Measurements from ENCODE around the gene CLDN14.

CLDN14 gene, protein sequence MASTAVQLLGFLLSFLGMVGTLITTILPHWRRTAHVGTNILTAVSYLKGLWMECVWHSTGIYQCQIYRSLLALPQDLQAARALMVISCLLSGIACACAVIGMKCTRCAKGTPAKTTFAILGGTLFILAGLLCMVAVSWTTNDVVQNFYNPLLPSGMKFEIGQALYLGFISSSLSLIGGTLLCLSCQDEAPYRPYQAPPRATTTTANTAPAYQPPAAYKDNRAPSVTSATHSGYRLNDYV

DNA sequence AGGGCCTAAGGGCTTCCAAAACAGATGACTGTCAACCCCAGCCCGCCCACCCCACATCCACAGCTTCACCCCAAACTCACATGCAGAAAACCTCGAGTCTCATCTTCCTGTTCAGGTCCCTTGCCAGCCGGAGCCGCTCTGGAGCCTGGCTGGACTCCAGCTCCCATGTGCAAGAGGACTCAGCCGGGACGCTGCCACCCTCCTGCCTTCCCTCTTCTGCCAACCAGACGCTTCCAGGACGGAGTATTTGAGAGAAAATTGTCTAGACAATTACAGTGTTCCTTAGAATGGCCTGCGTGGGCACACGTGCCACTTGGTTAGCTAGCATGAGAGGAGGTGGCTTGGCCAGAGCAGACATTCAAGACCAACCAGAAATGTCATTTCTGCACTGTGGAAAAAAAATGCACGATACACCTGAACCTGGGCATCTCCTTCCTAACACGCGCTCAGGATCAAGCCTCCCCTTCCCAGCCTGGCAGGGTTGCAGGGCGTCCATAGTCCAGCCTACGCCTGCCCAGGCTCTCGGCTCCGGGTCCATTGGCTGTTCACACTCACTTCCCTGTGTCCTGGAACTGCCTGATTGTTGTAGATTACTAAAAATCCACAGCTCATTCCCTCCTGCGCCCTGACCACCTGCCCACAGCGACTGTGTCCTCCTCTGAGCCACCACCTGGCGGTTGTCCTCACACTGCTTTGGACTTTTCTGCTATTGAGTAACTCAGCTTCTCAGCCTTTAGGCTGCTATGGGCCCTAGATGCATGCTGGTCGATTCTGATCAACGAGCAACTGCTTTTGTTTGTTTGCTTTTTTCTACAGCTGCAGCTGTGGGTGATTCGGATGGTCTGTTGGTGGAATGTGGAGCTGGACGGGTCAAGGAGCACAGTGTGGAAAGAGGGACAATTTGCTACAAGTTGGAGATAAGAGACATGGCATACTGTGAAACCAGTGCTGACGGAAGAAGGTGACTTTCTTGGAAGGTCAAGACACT lies at the start of gene CLDN14:
CLDN14 (minus strand) TSS at position 708 of the 988 bp plus-strand sequence. CDS start 18,427 bp downstream, outside the sequence.
- no peak for DNase-seq

DNA sequence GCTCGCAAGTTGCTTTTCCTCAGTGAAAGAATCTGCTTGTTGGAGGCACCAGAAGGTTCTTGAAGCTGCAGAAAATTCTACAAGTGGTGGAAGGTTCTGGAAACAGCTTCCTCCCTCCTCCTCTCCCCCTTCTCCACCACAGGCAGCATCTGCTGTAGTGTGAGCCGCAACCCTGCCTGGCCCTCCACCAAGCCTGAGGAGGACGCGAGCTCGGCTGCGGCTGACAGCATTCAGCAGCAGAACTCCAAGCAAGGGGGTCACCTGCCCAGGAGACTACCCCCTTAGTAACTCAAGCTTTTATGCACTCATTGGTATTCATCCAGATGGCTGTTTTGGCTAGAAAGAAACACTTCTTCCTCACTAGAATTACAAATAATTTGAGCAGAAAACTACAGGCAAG lies 48.8 kb upstream of the CLDN14 start:
- no peak for DNase-seq

DNA sequence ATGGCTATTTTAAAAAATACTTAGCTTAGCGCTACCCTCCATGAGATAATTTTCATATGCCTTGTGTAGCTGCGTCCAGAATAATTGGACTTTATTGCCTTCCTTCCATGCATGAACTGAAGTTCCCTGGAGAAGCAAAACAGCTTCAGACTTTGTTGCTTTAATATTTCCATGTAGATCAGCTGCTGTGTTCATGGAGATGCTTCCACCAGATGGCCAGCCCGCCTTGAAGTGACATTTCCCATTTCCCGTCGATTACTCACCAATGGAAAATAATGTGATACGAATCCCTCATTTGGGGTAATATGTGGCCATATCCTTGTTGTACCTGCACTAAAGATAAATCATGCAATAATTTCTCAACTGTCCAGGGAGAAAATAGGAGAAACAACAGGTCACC lies 47.4 kb upstream of the CLDN14 start:
- no peak for DNase-seq

DNA sequence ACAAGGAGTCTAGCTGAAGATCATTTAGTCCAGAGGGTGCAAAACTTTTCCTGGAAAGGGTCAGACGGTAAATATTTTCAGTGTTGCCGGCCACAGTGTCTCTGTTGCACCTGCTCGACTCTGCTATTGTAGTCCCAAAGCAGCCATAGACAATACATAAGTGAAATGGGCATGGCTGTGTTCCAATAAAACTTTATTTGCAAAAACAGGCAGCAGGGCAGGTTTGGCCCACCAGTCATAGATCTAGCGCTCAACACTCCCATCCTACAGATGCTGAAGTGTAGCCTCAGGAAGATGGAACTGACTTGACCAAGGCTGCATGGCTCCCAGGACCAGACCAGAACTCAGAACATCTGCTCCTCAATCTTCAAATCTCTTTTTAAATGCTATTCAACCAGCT lies 46.2 kb upstream of the CLDN14 start:
- no peak for DNase-seq

DNA sequence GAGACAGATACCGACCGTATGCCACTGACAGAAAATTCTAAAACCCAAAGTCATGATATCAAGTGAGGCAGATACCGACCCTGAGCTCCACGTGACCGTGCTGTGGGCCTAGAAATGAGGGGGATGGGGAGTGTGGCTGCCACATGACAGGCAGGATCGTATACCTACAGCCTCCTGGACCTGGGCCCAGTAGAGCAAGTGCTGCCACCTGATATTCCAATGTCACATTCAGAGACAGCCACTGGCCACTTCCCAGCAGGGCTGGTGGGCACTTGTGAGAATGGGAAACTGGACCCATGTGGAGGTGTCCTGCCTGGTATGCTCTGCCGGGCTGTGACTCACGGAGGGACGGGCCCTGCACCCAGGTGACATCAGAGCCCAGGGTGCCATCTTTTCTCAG lies 44.6 kb upstream of the CLDN14 start:
- no peak for DNase-seq

DNA sequence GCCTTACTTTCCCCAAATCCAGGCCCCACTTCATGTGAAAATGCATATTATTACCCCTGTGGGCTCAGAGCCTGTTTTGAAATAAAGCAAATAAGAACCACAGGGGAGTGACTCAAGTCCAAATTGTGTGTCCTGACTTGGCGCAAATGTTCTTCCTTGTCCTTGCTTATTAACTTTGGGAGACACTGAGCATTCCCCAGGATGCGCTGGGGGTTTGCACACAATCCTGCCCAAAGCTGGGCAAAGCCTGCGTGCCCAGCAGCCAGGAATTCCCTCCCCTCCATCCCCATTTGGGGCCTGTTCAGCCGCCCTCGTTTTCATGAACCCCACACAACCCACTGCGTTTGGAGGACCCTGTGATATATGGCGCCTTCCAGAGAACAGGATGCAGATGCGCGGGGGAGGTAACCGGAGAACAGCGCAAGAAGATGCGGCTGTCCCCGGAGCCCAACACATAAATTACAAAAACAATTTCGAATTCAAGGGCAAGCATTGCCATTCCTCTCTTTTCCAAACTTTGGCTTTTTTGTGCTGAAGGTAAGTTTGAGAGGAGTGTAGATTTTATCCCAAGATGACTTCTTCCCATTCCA lies 42.4 kb upstream of the CLDN14 start:
- no peak for DNase-seq

DNA sequence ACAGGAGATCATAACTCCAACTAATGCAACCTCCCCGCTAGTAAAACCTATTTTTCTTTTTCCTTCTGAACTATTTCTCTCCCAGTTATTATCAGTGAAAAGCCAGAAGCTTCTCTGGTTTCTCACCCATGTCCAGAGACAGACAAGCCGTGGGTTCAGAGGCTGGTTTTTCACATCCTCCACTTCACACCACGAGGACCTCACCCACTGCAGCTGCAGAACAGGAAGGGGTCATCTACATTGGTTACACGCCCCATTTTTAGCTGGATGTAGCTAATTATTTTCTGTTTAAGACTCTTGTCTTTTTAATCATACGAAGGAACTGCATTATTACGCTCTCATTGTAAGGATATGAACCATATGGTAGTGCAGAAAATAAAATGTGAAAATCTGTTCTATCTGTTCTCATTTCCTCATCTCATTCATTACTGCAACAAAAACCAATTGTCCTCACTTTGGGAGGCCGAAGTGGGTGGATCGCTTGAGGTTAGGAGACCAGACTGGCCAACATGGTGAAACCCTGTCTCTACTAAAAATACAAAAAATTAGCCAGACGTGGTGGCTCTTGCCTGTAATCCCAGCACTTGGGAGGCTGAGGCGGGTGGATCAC lies 39.1 kb upstream of the CLDN14 start:
- DNase-seq: no peak

DNA sequence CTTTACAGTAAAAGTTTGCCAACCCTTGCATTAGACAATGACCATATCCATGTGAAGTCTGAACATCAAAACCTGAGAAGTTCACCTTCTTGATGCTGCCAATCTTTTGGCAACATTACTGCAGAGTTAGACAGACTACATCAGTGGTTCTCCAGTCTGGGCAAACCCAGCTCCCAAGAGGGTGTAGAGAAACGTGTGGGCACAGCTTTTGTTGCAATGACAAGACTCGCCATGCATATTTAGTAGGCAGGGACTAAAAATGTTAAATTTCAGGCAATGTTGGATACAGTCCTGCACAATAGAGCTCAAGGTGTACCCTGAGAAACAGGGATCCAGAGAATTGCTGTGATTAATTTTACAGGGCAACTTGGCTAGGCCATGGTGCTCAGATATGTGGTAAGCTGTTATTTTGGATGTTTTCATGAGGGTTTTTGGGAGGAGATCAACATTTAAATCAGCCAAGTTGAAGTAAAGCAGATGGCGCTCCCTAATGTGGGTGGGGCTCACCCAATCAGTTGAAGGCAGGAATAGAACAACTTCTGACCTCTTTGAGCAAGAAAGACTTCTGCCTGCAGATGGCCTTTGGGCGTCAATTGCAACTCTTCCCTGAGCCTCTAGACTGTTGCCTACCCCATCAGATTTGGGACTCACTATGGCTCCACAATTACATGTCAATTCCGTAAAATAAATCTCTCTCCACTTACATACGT lies 37.6 kb upstream of the CLDN14 start:
- no peak for DNase-seq

DNA sequence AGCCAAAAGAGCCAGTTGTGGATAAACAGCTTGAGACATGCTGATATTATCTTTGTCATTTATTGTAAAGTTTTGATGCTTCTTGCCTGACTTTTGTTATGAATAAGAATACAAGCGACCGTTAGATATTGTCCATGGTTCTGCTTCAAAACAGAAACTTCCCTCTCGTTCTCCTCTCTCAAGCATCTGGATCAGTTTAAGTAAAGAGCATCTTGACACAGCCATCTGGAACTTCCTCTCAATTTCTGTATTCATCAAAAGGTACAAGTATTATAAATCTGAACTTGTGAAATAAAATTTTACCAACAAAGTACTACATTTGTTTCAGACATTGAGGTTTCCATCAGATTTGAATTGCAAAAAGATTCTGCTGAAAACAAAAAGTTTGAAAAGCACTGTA lies 36.4 kb upstream of the CLDN14 start:
- DNase-seq: peak in 1 of 2 experiments; percentile 7

DNA sequence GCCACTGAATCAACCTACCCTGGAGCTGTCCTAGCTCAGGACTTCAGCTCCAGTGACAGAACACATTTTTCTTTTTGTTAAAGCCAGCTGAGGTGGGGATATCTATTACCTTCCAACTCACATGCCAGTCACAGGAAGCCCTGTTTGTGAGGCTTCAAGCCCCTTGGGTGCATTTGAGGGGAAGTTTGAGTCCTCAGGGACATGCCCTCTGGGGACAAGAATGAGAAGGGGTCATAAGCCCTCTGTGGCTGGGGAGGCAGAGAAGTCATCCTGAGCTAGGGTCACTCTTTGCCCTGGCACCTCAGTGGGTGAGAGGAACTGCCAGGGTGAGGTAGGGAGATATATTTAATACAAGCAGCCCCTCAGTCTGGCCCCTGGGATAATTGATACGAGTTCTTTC lies 33.5 kb upstream of the CLDN14 start:
- no peak for DNase-seq

DNA sequence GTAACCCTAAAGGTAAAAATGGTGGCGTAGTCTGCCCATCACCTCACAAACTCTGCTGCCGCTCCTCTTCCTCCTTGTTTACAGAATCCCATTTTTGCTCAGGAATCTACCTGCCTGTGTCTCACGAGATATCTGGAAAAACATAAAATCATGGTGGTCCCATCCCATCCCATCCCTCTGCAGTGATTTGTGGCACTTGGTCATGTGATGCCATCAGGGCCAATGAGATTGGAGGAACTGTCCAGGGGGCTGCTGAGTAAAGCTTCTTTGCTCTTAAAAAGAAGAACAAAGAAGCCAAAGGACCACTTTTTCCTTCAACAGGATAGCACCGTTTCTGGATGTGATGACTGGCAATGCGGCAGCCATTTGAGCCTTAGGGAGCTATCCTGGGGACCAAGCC lies 33.0 kb upstream of the CLDN14 start:
- no peak for DNase-seq

DNA sequence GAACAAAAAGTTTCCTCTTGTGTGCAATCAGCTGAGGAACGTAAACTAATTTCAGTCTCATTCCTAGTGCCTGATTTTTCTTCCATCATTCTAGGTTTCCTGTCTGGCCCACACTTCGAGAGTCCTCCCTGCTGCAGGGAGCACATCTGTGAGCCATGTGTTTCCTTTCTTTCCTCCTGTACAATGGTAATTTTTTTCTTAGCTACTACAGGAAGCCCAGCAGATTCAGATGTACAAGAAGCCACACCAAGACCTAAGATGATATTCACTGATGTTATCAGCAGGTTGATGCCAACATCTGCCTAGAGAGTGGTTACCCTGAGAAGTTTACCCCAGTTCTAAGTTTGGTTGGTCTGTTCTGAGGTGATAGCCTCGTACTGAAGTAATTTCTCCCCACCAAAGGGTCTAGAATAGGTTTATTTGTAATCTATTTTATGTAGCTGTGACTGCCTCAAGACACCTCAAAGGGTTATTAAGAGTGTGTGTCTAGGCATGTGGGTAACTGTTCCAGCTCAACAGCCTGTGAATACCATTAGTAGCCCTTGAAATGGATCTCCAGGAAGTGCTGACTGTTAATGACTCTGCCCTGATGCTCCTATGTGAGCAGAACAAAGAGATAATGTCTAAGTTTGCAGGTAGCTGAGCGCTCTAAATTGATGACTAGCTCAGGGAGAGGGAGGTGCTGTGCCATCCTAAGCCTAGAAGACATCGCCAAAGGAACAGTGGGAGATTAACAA lies 31.7 kb upstream of the CLDN14 start:
- no peak for DNase-seq

DNA sequence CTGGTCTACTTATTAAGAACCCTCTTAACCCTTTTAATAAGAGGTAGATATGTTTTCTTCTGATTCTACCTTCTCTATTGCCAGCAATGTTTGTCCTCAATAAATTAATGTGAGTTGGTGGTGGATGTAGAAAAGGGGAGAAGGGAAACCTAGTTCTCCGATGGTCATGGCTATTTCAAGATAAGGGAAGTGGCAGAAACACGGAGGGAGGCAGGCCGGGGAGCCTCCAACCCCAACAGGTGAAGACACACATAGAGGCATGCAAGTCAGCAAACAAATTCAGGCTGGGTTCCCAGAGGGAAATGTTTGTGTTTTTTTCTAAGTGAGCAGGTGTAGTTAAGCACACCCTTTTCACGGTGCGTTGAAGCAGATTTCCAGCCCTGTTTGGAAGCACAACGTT lies 31.0 kb upstream of the CLDN14 start:
- DNase-seq: no peak

DNA sequence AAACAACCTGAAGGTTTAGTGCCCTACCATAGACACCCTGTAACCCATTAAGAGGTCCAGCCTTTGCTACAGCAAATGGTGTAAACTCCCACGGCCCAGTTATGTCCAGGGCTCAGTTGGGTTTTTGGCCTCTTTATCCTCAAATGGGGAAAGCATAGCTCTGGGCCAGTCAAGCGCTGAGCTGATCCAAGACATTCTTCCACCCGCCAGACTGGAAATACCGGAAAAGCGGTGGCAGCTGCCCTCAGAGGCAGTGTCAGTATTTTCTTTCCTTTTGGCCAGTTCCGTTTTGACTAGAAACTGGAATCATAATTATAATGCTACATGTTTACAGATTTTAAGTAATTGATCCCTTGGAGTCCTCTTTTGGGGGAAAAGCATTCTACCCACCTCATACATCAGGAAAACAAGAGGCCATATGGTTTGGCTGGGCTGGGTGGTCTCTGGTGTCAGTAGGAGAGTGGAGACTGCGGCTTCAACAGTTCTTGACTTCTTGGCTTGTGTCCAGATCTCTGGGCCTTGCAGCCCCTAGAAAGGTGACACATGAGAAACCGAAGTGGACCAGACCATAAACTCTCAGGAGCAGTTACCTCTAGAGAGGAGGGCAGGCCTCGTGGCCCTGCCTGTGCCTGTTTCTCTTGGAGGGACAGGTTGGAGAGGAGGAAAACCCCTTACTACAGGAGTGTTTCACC lies 30.2 kb upstream of the CLDN14 start:
- DNase-seq: peak; percentile 25 to 44

DNA sequence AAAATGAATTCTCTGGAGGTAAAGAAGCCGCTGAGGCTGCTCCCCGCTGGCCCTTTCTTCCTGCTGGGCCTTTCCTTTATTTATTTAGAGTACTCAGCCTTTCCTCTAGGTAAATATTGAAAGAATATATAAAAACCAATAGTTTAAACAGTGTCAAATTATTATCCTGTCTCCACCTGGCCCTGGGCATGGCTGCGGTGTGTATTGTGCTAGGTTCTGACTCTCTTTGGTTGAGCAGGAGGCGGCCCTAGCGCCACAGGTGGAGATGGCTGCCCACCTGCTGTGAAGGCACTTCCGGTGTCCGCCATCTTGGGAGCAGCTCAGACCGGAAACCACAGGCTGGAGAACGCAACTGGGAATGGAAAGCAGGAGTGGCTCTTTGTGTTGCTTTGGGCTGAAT lies 29.0 kb upstream of the CLDN14 start:
- DNase-seq: no peak

DNA sequence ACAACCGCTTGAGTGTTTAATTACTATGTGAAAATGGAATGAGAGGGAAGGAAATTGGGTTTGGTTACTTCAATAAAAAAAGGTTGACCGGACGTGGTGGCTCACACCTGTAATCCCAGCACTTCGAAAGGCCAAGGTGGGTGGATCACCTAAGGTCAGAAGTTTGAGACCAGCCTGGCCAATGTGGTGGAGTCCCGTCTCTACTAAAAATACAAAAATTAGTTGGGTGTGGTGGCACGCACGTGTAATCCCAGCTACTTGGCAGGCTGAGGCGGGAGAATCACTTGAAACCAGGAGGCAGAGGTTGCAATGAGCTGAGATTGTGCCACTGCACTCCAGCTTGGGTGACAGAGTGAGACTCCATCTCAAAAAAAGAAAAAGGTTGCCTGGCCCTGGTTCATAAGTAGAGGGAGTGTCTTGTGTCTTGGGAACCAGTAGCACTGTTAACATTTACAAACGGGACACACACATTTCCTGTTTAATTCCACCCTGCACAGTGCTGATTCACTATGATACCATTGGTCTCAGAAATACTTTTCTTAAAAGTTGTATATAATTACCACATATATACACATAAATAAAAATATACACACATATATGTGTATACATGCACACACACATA lies 27.6 kb upstream of the CLDN14 start:
- no peak for DNase-seq

DNA sequence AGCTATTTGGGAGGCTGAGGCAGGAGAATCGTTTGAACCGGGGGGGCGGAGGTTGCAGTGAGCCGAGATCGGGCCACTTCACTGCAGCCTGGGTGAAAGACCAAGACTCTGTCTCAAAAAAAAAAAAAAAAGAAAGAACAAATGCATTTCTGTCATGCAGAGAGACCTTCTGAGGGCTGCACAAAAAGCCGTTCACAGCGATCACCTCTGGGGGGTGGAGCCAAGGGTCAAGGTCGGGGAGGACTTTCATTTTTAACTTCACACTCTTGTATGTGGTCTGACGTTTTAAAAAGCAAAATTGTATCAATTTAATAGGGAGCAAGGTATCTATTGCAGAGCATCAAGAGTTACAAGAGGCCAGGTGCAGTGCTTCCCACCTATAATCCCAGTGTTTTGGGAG lies 26.6 kb upstream of the CLDN14 start:
- no peak for DNase-seq

DNA sequence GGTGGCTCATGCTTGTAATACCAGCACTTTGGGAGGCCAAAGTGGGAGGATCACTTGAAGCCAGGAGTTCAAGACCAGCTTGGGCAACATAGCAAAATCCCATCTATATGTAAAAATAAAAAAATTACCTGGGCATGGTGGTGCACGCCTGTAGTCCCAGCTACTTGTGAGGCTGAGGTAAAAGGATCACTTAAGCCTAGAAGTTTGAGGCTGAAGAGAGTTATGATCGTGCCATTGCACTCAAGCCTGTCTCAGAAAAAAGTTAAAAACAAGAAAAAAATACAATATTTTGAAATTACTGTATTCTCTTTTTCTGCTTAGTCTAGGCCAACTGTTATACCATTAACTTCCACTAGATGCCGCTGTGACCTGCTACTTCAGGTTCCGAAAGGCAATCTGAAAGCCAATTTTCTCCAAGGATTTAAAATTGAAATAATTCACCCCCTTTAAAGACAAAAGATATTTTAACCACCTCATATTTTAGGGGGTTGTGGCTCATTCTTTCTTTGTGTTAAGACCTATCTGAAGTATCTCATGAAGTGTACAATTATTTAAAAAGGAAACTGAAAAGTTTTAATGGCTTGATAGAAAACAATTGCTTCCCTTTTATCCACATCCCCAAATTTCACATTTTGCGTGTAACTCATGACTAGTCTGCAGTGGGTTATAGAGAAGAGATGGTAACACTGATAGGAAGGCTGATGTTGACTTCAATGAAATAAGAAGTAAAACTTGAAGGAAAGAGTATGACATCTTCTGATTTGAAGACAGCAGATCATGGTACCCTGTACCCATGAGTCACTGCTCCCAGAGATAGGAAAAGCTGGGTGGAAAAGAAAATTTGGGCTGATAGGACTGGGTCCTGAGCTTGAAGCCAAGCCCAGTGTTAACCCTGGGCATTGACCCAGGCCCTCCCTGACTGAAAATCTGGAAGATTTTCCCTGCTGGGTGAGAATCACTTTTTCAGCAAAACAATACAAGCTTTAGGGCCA lies 24.4 kb upstream of the CLDN14 start:
- DNase-seq: peak; percentile 8 to 47

DNA sequence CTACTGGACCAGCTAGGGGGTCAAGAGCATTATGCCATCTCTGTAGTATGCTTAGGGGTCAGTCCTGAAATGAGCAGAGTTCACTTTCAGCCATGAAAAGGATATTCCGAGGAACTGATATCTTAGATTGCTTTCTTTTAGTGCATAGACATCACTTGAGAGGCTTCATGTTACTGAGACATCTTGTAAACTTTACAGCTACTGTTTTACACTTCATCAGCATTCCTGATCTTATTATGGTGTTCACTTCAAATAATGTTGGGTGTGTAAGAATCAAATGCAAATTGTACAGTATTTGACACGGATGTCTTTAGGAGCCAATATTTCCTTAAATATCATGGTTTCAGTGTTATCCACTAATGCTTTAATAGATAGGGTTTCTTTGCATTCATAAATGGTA lies 22.4 kb upstream of the CLDN14 start:
- DNase-seq: no peak

DNA sequence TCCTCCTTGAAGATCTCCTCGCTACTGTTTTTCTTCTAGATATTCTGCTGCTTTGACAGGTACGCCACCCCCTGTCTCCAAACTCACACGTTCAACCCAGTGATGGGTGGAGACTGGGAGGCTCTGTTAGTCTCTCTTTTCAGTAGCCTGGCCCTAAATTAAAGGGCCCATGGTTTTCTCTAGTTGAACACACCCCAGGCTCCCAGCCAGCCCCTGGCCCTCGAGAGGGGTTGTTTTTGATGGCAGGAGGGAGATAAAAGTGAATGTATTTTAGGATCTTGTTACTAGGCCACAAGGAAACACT lies 21.6 kb upstream of the CLDN14 start:
- DNase-seq: no peak
